Vagina (tissue), 2 donors: ENCODE data around the gene MICALL2. TPM values are rescaled to one million over a fixed set of nuclear protein-coding genes. Genes with fewer than 3 reads are reported as not detected.

Experiments
- DNase-seq, 2 donors: peaks; one replicate each; pipeline ENCODE4 v3.0.0-alpha.2; 2017; ENCODE audit errors: extremely low spot score in 2 of 2
- H3K27ac ChIP-seq: fragments of 200-600 bp; sonication (generic); one replicate; pipeline ENCODE4 v1.5.1; 2019
- H3K27me3 ChIP-seq: fragments of 200-600 bp; sonication (generic); one replicate; pipeline ENCODE4 v1.5.1; 2019
- H3K36me3 ChIP-seq, 2 donors: fragments of 200-600 bp; sonication (generic); one replicate each; pipeline ENCODE4 v1.5.1; 2017 to 2019
- H3K4me1 ChIP-seq: fragments of 200-600 bp; sonication (generic); one replicate; pipeline ENCODE4 v1.5.1; 2019
- H3K4me3 ChIP-seq, 2 donors: fragments of 200-600 bp; sonication (generic); 1 replicate in 1 of 2; 2 replicates in 1 of 2; pipeline ENCODE4 v1.5.1; 2016 to 2019
- H3K9me3 ChIP-seq: fragments of 200-600 bp; sonication (generic); one replicate; pipeline ENCODE4 v1.5.1; 2019
- POLR2A ChIP-seq, 2 donors: fragments of 450-650 bp; IDR thresholded peaks; one replicate each; pipeline ENCODE4 v1.6.1; 2017; ENCODE audit warnings: antibody characterized with exemption in 2 of 2, mild to moderate bottlenecking in 2 of 2, moderate library complexity in 2 of 2
- POLR2AphosphoS5 ChIP-seq, 2 donors: sonication (generic); formaldehyde crosslinking; IDR thresholded peaks; one replicate each; pipeline ENCODE4 v1.9.0; 2017; ENCODE audit warnings: antibody characterized with exemption in 2 of 2, mild to moderate bottlenecking in 2 of 2, low read depth in 1 of 2; ENCODE audit not compliant: insufficient read depth in 1 of 2
- intact Hi-C: fragments of 100-400 bp; cut with DNase I; formaldehyde crosslinking; loops from one replicate; pipeline ENCODE4 v1.15.1; 2023
- total RNA-seq: library from RNA; depleted of rRNA; stranded (reverse); fragments of >200 nt; gene quantifications from one replicate; pipeline ENCODE4 v1.2.3, GENCODE V29; 2016
- TF ChIP-seq, protein P1 (sequence below), 3 experiments: fragments of 450-650 bp in 2 of 3; fragments of 200-600 bp in 1 of 3; sonication (generic) in 1 of 3; IDR thresholded peaks; one replicate each; pipeline ENCODE4 v1.5.1; 2017 to 2019; ENCODE audit warnings: antibody characterized with exemption in 3 of 3, mild to moderate bottlenecking in 2 of 3, moderate library complexity in 2 of 3

Gene MICALL2
- total RNA-seq, 1 donor from 2014 or later: 15.7 TPM

DNA sequence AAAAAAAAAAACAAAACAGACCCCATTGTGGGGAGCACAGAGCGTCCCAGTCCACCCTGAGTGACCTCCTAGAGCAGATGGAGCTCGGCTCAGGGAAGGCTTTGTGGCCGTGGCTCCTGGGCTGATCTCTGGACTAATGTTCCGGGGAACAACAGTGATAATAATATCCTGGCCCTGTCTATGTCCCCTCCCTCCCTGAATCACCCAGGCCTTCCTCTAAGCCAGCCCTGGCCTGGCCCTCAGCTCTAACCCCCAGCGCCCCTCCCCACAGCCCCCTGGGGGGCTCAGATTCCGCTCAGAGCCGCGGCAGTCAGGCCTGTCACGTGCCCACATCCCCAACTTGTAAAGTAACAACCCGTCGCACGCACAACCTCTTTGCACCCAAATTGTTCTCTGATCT, 48.3 kb downstream of the MICALL2 start:
- peaks cover 3% of the 10 kb centered on the region for H3K27me3 ChIP-seq
- H3K36me3 ChIP-seq: no peaks in the 10 kb centered on the region
- H3K27ac ChIP-seq: no peak overlapping the region
- intact Hi-C loops: no loop called here
- TF ChIP-seq, protein P1, sequence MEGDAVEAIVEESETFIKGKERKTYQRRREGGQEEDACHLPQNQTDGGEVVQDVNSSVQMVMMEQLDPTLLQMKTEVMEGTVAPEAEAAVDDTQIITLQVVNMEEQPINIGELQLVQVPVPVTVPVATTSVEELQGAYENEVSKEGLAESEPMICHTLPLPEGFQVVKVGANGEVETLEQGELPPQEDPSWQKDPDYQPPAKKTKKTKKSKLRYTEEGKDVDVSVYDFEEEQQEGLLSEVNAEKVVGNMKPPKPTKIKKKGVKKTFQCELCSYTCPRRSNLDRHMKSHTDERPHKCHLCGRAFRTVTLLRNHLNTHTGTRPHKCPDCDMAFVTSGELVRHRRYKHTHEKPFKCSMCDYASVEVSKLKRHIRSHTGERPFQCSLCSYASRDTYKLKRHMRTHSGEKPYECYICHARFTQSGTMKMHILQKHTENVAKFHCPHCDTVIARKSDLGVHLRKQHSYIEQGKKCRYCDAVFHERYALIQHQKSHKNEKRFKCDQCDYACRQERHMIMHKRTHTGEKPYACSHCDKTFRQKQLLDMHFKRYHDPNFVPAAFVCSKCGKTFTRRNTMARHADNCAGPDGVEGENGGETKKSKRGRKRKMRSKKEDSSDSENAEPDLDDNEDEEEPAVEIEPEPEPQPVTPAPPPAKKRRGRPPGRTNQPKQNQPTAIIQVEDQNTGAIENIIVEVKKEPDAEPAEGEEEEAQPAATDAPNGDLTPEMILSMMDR (IDR thresholded peaks at IDR 0.05): no peak
- TF ChIP-seq POLR2AphosphoS5 (IDR thresholded peaks at IDR 0.05; ENCODE audit: insufficient read depth in 1 of 2, low read depth in 1 of 2): no peak
- TF ChIP-seq POLR2A (IDR thresholded peaks at IDR 0.05): no peak
- DNase-seq: no peak
- H3K4me1 ChIP-seq: peaks cover 8% of the 10 kb centered on the region
- H3K9me3 ChIP-seq: no peaks in the 10 kb centered on the region
- H3K4me3 ChIP-seq: no peak overlapping the region

DNA sequence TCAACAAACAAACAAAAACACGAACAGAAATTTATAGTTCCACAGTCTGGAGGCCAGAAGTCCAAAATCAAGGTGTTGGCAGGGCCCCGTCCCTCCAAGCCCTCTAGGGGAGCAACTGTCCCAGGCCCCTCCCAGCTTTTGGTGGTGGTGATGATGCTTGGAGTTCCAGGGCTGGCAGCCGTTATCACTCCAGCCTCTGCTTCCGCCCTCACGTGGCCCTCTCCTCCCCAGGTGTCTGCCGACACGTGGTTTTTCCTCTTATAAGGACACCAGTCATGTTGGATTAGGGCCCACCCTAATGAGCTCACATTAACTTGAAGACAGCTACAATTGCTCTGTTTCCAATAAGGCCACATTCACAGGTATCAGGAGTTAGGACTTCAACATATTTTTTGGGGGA, 49.7 kb downstream of the MICALL2 start:
- peaks cover 3% of the 10 kb centered on the region for H3K27me3 ChIP-seq
- peaks cover 8% of the 10 kb centered on the region for H3K4me1 ChIP-seq
- H3K36me3 ChIP-seq: no peaks in the 10 kb centered on the region
- no peaks in the 10 kb centered on the region for H3K9me3 ChIP-seq
- intact Hi-C loops: no loop called here
- TF ChIP-seq POLR2AphosphoS5 (IDR thresholded peaks at IDR 0.05; ENCODE audit: insufficient read depth in 1 of 2, low read depth in 1 of 2): no peak
- TF ChIP-seq, protein P1 (IDR thresholded peaks at IDR 0.05): no peak
- no peak for TF ChIP-seq POLR2A (IDR thresholded peaks at IDR 0.05)
- no peak for DNase-seq
- no peak overlapping the region for H3K4me3 ChIP-seq
- no peak overlapping the region for H3K27ac ChIP-seq

DNA sequence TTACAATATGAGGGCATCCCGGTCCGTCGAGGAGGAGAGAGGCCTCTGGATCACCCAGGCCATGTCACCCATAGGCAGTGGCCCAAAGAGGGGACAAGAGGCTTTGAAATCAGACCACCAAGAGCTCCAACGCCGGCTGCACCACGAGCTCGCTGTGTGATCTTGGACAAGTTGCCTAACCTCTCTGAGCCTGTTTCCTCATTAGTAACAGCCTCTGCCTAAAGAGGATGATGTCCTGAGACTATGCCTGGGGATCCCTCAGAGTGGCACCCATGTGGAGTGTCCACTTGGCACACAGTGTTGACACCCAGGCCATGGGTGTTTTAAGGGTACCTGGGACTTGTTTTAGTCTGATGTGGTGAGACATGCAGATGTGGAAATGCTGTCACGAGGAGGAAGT, 50.8 kb downstream of the MICALL2 start:
- intact Hi-C loops: no loop called here

DNA sequence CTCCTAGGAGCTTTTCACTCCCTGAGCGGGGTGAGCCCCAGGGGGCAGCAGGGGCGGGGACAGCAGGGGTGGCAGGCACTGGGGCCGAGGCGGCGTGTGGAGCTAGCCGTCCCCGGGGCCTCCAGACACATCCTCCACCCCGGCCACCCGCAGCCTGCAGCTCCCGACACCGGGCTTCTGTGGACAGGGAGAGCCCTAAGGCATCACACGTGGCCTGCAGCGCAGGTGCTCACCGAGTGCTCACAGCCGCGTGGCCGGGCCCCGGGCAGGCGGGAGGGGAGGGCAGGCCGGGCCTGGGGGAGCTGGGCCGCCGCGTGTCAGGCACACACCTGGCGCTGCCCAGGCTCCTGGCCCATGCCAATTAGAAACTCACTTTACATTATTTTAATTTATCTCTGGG, 51.4 kb downstream of the MICALL2 start:
- H3K4me3 ChIP-seq: no peak overlapping the region
- H3K9me3 ChIP-seq: no peaks in the 10 kb centered on the region
- TF ChIP-seq POLR2AphosphoS5 (IDR thresholded peaks at IDR 0.05; ENCODE audit: insufficient read depth in 1 of 2, low read depth in 1 of 2) (no peak), POLR2A (IDR thresholded peaks at IDR 0.05) (no peak)
- TF ChIP-seq, protein P1 (IDR thresholded peaks at IDR 0.05): no peak
- H3K36me3 ChIP-seq: no peaks in the 10 kb centered on the region
- no peak for DNase-seq
- peaks cover 8% of the 10 kb centered on the region for H3K4me1 ChIP-seq
- H3K27me3 ChIP-seq: peaks cover 3% of the 10 kb centered on the region
- no peak overlapping the region for H3K27ac ChIP-seq
- intact Hi-C loops: no loop called here

More for the DNA sequence above, 50.8 kb downstream of the MICALL2 start:
- DNase-seq: no peak
- no peak overlapping the region for H3K4me3 ChIP-seq
- peaks cover 8% of the 10 kb centered on the region for H3K4me1 ChIP-seq
- H3K27me3 ChIP-seq: peaks cover 3% of the 10 kb centered on the region
- no peaks in the 10 kb centered on the region for H3K36me3 ChIP-seq
- TF ChIP-seq POLR2AphosphoS5 (IDR thresholded peaks at IDR 0.05; ENCODE audit: insufficient read depth in 1 of 2, low read depth in 1 of 2): no peak
- no peak for TF ChIP-seq POLR2A (IDR thresholded peaks at IDR 0.05)
- TF ChIP-seq, protein P1 (IDR thresholded peaks at IDR 0.05): no peak
- no peak overlapping the region for H3K27ac ChIP-seq
- H3K9me3 ChIP-seq: no peaks in the 10 kb centered on the region

DNA sequence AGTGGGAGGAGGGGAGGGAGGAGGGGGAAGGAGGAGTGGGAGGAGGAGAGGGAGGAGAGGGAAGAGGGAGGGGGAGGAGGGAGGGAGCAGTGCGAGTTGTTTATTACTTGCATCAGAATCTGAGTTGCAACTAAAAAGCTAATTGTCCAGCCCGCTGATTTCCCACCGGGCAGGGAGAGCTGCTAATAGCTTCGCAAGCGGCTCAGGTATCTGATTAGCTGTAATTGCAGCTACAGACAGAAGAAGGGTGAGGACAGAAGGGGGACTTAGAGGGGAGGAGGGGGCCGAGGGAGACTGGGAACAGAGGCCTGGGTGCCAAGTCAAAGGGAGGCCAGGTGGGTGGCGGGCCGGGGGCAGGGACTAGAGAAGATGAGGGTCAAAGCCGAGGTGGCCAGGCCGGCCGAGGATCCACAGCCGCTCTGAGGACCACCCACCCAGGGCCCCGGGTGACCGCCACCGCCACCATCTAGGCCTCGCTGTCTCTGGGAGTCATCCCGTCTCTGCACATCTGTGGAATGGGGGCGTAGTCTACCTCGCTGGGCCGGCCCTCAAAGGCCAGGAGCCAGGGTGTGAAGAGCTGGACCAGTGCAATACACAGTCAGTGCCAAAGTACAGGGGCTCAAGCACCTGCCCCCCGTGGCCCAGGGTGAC, 54.2 kb downstream of the MICALL2 start:
- no peak for DNase-seq
- no peaks in the 10 kb centered on the region for H3K4me1 ChIP-seq
- H3K36me3 ChIP-seq: no peaks in the 10 kb centered on the region
- no peaks in the 10 kb centered on the region for H3K9me3 ChIP-seq
- peaks cover 3% of the 10 kb centered on the region for H3K27me3 ChIP-seq
- H3K27ac ChIP-seq: no peak overlapping the region
- TF ChIP-seq, protein P1 (IDR thresholded peaks at IDR 0.05): no peak
- TF ChIP-seq POLR2A (IDR thresholded peaks at IDR 0.05): no peak
- TF ChIP-seq POLR2AphosphoS5 (IDR thresholded peaks at IDR 0.05; ENCODE audit: insufficient read depth in 1 of 2, low read depth in 1 of 2): no peak
- intact Hi-C loops: no loop called here
- no peak overlapping the region for H3K4me3 ChIP-seq
